Activated T-helper 17 cell treated with anti-CD3 and anti-CD28 coated beads, Interleukin-2, amount 50 U/mL, for 72 hours (primary cell): ENCODE data around the gene IGF2R. TPM values are rescaled to one million over a fixed set of nuclear protein-coding genes. Genes with fewer than 3 reads are reported as not detected.
A peak's percentile ranks its signal among the peaks of the same experiment; 100 is the strongest.
"Not testable (repeated sequence)": the region's sequence is repeated elsewhere in the genome, so short reads cannot be mapped to it uniquely, and the experiment has no call there.

Experiments
- ATAC-seq: fragments of 150-1000 bp; cut with Tn5 transposase; replicated peaks from 2 replicates; pipeline ENCODE4 v1.10.0; 2021; ENCODE audit warnings: mild to moderate bottlenecking, moderate library complexity
- H3K27ac Mint-ChIP-seq: one replicate; pipeline ENCODE4 v1.8.0; 2022; ENCODE audit warnings: mixed read lengths
- H3K27me3 Mint-ChIP-seq: one replicate; pipeline ENCODE4 v1.8.0; 2022; ENCODE audit warnings: mixed read lengths
- H3K36me3 Mint-ChIP-seq: one replicate; pipeline ENCODE4 v1.8.0; 2022; ENCODE audit warnings: low read depth, mild to moderate bottlenecking, mixed read lengths
- H3K4me1 Mint-ChIP-seq: one replicate; pipeline ENCODE4 v1.8.0; 2022; ENCODE audit warnings: mixed read lengths
- H3K4me3 Mint-ChIP-seq: one replicate; pipeline ENCODE4 v1.8.0; 2022; ENCODE audit warnings: mild to moderate bottlenecking, mixed read lengths
- H3K9me3 Mint-ChIP-seq: one replicate; pipeline ENCODE4 v1.8.0; 2022; ENCODE audit warnings: mixed read lengths
- total RNA-seq, 2 donors: library from RNA; stranded (reverse); gene quantifications; one replicate each; pipeline ENCODE4 v1.2.3, GENCODE V29; 2022

IGF2R gene
- total RNA-seq, 2 donors from 2014 or later = 68.2 to 82.2 TPM

- Mint-ChIP-seq H3K27me3 (no peaks in the 10 kb centered on the region), H3K4me3 (no peak overlapping the region), H3K9me3 (no peaks in the 10 kb centered on the region), H3K27ac (no peak overlapping the region), H3K4me1 (peaks cover 6% of the 10 kb centered on the region), H3K36me3 (no peaks in the 10 kb centered on the region)
- ATAC-seq = no peak
Observed at GRCh38 chr6:159960485-159960884, 8.4 kb upstream of the IGF2R start.

GRCh38 chr6:159961528-159961927, 7.4 kb upstream of the IGF2R start:
- H3K36me3 Mint-ChIP-seq = no peaks in the 10 kb centered on the region

GRCh38 chr6:159963111-159963510, 5.8 kb upstream of the IGF2R start:
- Mint-ChIP-seq H3K27ac (no peak overlapping the region), H3K4me1 (peaks cover 6% of the 10 kb centered on the region), H3K36me3 (no peaks in the 10 kb centered on the region), H3K4me3 (no peak overlapping the region), H3K27me3 (no peaks in the 10 kb centered on the region), H3K9me3 (no peaks in the 10 kb centered on the region)
- ATAC-seq = no peak

More at GRCh38 chr6:159961528-159961927, 7.4 kb upstream of the IGF2R start:
- Mint-ChIP-seq H3K4me3 (no peak overlapping the region), H3K4me1 (peaks cover 6% of the 10 kb centered on the region), H3K9me3 (no peaks in the 10 kb centered on the region), H3K27me3 (no peaks in the 10 kb centered on the region), H3K27ac (no peak overlapping the region)
- no peak for ATAC-seq

- H3K36me3 Mint-ChIP-seq = no peaks in the 10 kb centered on the region
- no peaks in the 10 kb centered on the region for H3K27me3 Mint-ChIP-seq
- H3K27ac Mint-ChIP-seq = no peak overlapping the region
- H3K9me3 Mint-ChIP-seq = no peaks in the 10 kb centered on the region
- no peak for ATAC-seq
- H3K4me3 Mint-ChIP-seq = no peak overlapping the region
- peaks cover 6% of the 10 kb centered on the region for H3K4me1 Mint-ChIP-seq
Observed at GRCh38 chr6:159964046-159964445, 4.8 kb upstream of the IGF2R start.

GRCh38 chr6:159966339-159966738, 2.5 kb upstream of the IGF2R start:
- peaks cover 12% of the 10 kb centered on the region for H3K4me1 Mint-ChIP-seq
- no peak overlapping the region for H3K27ac Mint-ChIP-seq
- H3K36me3 Mint-ChIP-seq = peaks cover 15% of the 10 kb centered on the region
- no peaks in the 10 kb centered on the region for H3K9me3 Mint-ChIP-seq
- no peak overlapping the region for H3K4me3 Mint-ChIP-seq
- ATAC-seq = no peak
- H3K27me3 Mint-ChIP-seq = no peaks in the 10 kb centered on the region

GRCh38 chr6:159966981-159967380, 1.9 kb upstream of the IGF2R start:
- no peak for ATAC-seq
- H3K27ac Mint-ChIP-seq = no peak overlapping the region
- H3K27me3 Mint-ChIP-seq = no peaks in the 10 kb centered on the region
- H3K36me3 Mint-ChIP-seq = peaks cover 21% of the 10 kb centered on the region
- H3K9me3 Mint-ChIP-seq = no peaks in the 10 kb centered on the region
- no peak overlapping the region for H3K4me3 Mint-ChIP-seq
- H3K4me1 Mint-ChIP-seq = peaks cover 16% of the 10 kb centered on the region

GRCh38 chr6:159967621-159968020, 1.3 kb upstream of the IGF2R start:
- H3K27ac Mint-ChIP-seq, ATAC-seq, H3K9me3 Mint-ChIP-seq, H3K27me3 Mint-ChIP-seq: not testable (repeated sequence)
- H3K4me3 Mint-ChIP-seq = peak overlapping the region; percentile 78
- H3K36me3 Mint-ChIP-seq = peaks cover 24% of the 10 kb centered on the region
- H3K4me1 Mint-ChIP-seq = peaks cover 22% of the 10 kb centered on the region

GRCh38 chr6:159969204-159969912, 476 bp downstream of the IGF2R start:
- peak overlapping the region; percentile 95 for H3K27ac Mint-ChIP-seq
- H3K36me3 Mint-ChIP-seq = peaks cover 24% of the 10 kb centered on the region
- ATAC-seq = peak; percentile 44
- peak overlapping the region; percentile 97 for H3K4me3 Mint-ChIP-seq
- no peaks in the 10 kb centered on the region for H3K9me3 Mint-ChIP-seq
- peaks cover 35% of the 10 kb centered on the region for H3K4me1 Mint-ChIP-seq
- no peaks in the 10 kb centered on the region for H3K27me3 Mint-ChIP-seq

- Mint-ChIP-seq H3K27ac (peak overlapping the region; percentile 95), H3K9me3 (no peaks in the 10 kb centered on the region), H3K4me3 (peak overlapping the region; percentile 97), H3K4me1 (peaks cover 38% of the 10 kb centered on the region), H3K36me3 (peaks cover 24% of the 10 kb centered on the region), H3K27me3 (no peaks in the 10 kb centered on the region)
- ATAC-seq = peak; percentile 37
Observed at GRCh38 chr6:159969921-159970320, 1.0 kb downstream of the IGF2R start.

- no peak for ATAC-seq
- H3K27me3 Mint-ChIP-seq = no peaks in the 10 kb centered on the region
- H3K9me3 Mint-ChIP-seq = no peaks in the 10 kb centered on the region
- H3K4me3 Mint-ChIP-seq = peak overlapping the region; percentile 97
- H3K27ac Mint-ChIP-seq = peak overlapping the region; percentile 95
- H3K36me3 Mint-ChIP-seq = peaks cover 24% of the 10 kb centered on the region
- H3K4me1 Mint-ChIP-seq = peaks cover 42% of the 10 kb centered on the region
Observed at GRCh38 chr6:159970659-159971063, 1.8 kb downstream of the IGF2R start.

GRCh38 chr6:159971341-159972178, 2.7 kb downstream of the IGF2R start:
- Mint-ChIP-seq H3K4me1 (peaks cover 46% of the 10 kb centered on the region), H3K4me3 (peak overlapping the region; percentile 97), H3K27me3 (no peaks in the 10 kb centered on the region), H3K9me3 (no peaks in the 10 kb centered on the region), H3K36me3 (peaks cover 24% of the 10 kb centered on the region), H3K27ac (no peak overlapping the region)
- ATAC-seq = no peak

- H3K36me3 Mint-ChIP-seq = peaks cover 28% of the 10 kb centered on the region
- H3K4me3 Mint-ChIP-seq = peak overlapping the region; percentile 97
- no peaks in the 10 kb centered on the region for H3K9me3 Mint-ChIP-seq
- H3K4me1 Mint-ChIP-seq = peaks cover 56% of the 10 kb centered on the region
- ATAC-seq = no peak
- H3K27ac Mint-ChIP-seq = no peak overlapping the region
- no peaks in the 10 kb centered on the region for H3K27me3 Mint-ChIP-seq
Observed at GRCh38 chr6:159972506-159973268, 3.8 kb downstream of the IGF2R start.

- Mint-ChIP-seq H3K4me1 (peaks cover 62% of the 10 kb centered on the region), H3K4me3 (peak overlapping the region; percentile 97), H3K36me3 (peaks cover 28% of the 10 kb centered on the region), H3K9me3 (no peaks in the 10 kb centered on the region), H3K27me3 (no peaks in the 10 kb centered on the region), H3K27ac (peak overlapping the region; percentile 49)
- no peak for ATAC-seq
Observed at GRCh38 chr6:159973406-159973805, 4.5 kb downstream of the IGF2R start.

GRCh38 chr6:159973951-159974350, 5.1 kb downstream of the IGF2R start:
- ATAC-seq = peak; percentile 72
- Mint-ChIP-seq H3K27ac (peak overlapping the region; percentile 49), H3K36me3 (peaks cover 28% of the 10 kb centered on the region), H3K27me3 (no peaks in the 10 kb centered on the region), H3K9me3 (no peaks in the 10 kb centered on the region), H3K4me3 (peak overlapping the region; percentile 97), H3K4me1 (peaks cover 68% of the 10 kb centered on the region)
